OCI-LY1 (cell line): ENCODE measurements around the gene POTEB3.
"Not testable (repeated sequence)": the region's sequence is repeated elsewhere in the genome, so short reads cannot be mapped to it uniquely, and the experiment has no call there.

Experiments used
- EZH2 ChIP-seq: fragments of 200-600 bp; sonication (generic), shearing (Covaris generic); IDR thresholded peaks from 2 replicates; pipeline ENCODE4 v1.8.0; 2017; ENCODE audit warnings: borderline replicate concordance, mixed run types, mild to moderate bottlenecking, antibody characterized with exemption, low read length, moderate library complexity, mixed read lengths
- TF ChIP-seq, protein P1 (sequence below): fragments of 200-600 bp; sonication (generic), shearing (Covaris generic); IDR thresholded peaks from 2 replicates; pipeline ENCODE4 v1.5.1; 2017; ENCODE audit warnings: mild to moderate bottlenecking, antibody characterized with exemption, low read length, moderate library complexity, mixed read lengths

DNA sequence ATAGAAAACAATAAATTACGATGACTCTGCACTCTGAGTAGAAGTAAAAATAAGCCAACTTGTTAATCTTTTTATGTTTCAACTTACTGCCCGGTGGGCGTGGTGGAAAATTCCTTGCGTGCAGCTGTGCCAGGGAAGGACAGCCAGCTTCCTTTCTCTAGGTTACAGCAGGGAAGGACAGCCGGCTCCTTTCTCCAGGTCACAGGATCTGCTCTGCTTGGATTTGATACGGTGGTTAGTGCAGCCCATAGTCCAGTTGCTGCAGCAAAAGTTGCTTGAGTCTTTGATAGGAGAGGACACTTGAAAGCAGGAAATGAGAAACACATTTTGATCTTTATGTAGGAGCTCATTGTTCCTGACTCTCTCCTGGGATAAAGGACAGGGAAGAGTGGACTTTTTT, 13.4 kb upstream of the POTEB3 start:
- TF ChIP-seq, protein P1, sequence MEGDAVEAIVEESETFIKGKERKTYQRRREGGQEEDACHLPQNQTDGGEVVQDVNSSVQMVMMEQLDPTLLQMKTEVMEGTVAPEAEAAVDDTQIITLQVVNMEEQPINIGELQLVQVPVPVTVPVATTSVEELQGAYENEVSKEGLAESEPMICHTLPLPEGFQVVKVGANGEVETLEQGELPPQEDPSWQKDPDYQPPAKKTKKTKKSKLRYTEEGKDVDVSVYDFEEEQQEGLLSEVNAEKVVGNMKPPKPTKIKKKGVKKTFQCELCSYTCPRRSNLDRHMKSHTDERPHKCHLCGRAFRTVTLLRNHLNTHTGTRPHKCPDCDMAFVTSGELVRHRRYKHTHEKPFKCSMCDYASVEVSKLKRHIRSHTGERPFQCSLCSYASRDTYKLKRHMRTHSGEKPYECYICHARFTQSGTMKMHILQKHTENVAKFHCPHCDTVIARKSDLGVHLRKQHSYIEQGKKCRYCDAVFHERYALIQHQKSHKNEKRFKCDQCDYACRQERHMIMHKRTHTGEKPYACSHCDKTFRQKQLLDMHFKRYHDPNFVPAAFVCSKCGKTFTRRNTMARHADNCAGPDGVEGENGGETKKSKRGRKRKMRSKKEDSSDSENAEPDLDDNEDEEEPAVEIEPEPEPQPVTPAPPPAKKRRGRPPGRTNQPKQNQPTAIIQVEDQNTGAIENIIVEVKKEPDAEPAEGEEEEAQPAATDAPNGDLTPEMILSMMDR = not testable (repeated sequence)
- not testable (repeated sequence) for TF ChIP-seq EZH2
